ENCODE data around the gene TRIM14. TPM values are rescaled to one million over a fixed set of nuclear protein-coding genes. Genes with fewer than 3 reads are reported as not detected.

The TRIM14 gene
- total and polyA plus RNA-seq, 10 of the 15 experiments (the other 5 are each of a cell fraction or from before 2014, with no cell fraction given), result 8.6 to 53.3 (median 35.7) TPM

DNA sequence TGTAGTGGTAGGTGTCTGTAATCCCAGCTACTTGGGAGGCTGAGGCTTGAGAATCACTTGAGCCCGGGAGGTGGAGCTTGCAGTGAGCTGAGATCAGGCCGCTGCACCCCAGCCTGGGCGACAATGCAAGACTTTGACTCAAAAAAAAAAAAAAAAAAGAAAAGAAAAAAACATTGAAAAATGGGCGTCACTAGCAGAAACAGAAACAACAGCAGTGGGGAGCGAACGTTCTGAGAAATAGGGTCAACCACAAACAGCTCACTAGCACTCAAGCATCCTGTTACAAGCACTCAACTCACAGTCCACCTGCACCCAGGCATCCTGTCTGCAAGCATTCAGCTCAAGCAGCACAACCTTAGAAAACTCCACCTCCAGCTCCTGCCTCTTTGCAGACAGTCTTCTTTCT is 17.2 kb downstream of the TRIM14 start (continued):
- TF ChIP-seq, protein P1, sequence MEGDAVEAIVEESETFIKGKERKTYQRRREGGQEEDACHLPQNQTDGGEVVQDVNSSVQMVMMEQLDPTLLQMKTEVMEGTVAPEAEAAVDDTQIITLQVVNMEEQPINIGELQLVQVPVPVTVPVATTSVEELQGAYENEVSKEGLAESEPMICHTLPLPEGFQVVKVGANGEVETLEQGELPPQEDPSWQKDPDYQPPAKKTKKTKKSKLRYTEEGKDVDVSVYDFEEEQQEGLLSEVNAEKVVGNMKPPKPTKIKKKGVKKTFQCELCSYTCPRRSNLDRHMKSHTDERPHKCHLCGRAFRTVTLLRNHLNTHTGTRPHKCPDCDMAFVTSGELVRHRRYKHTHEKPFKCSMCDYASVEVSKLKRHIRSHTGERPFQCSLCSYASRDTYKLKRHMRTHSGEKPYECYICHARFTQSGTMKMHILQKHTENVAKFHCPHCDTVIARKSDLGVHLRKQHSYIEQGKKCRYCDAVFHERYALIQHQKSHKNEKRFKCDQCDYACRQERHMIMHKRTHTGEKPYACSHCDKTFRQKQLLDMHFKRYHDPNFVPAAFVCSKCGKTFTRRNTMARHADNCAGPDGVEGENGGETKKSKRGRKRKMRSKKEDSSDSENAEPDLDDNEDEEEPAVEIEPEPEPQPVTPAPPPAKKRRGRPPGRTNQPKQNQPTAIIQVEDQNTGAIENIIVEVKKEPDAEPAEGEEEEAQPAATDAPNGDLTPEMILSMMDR (IDR thresholded peaks at IDR 0.05 in 2 of 3, conservative IDR thresholded peaks at IDR 0.05 in 1 of 3; ENCODE audit: control insufficient read depth in 2 of 3, extremely low read depth in 1 of 3, insufficient read depth in 1 of 3, low read depth in 3 of 3, low read length in 3 of 3), result no peak
- peak; percentile 49; the same call in 1 of the 2 replicates for TF ChIP-seq TAF1 (IDR thresholded peaks at IDR 0.05; ENCODE audit: borderline replicate concordance, low read depth, low read length)
- TF ChIP-seq SMC3 (IDR thresholded peaks at IDR 0.05; ENCODE audit: borderline replicate concordance, low read length), result no peak
- TF ChIP-seq PAX5 (IDR thresholded peaks at IDR 0.05; ENCODE audit: borderline replicate concordance, low read depth, low read length), result peak; percentile 62; the same call in 1 of the 2 replicates
- no peak for TF ChIP-seq MYB (IDR thresholded peaks at IDR 0.05; ENCODE audit: borderline replicate concordance, low read depth, low read length)
- TF ChIP-seq, protein P2, sequence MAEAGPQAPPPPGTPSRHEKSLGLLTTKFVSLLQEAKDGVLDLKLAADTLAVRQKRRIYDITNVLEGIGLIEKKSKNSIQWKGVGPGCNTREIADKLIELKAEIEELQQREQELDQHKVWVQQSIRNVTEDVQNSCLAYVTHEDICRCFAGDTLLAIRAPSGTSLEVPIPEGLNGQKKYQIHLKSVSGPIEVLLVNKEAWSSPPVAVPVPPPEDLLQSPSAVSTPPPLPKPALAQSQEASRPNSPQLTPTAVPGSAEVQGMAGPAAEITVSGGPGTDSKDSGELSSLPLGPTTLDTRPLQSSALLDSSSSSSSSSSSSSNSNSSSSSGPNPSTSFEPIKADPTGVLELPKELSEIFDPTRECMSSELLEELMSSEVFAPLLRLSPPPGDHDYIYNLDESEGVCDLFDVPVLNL (IDR thresholded peaks at IDR 0.05; ENCODE audit: low read depth, low read length), result no peak
- no peak; the same call in 1 of the 2 replicates for TF ChIP-seq CHD2 (IDR thresholded peaks at IDR 0.05; ENCODE audit: borderline replicate concordance, low read depth, low read length)
- TF ChIP-seq BACH1 (IDR thresholded peaks at IDR 0.05; ENCODE audit: borderline replicate concordance), result peak; percentile 76; the same call in 1 of the 2 replicates
- TF ChIP-seq, protein P3, sequence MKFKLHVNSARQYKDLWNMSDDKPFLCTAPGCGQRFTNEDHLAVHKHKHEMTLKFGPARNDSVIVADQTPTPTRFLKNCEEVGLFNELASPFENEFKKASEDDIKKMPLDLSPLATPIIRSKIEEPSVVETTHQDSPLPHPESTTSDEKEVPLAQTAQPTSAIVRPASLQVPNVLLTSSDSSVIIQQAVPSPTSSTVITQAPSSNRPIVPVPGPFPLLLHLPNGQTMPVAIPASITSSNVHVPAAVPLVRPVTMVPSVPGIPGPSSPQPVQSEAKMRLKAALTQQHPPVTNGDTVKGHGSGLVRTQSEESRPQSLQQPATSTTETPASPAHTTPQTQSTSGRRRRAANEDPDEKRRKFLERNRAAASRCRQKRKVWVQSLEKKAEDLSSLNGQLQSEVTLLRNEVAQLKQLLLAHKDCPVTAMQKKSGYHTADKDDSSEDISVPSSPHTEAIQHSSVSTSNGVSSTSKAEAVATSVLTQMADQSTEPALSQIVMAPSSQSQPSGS (IDR thresholded peaks at IDR 0.05; ENCODE audit: low read length), result no peak
- TF ChIP-seq TCF7 (IDR thresholded peaks at IDR 0.05; ENCODE audit: borderline replicate concordance), result no peak; the same call in 1 of the 2 replicates
- no peak for TF ChIP-seq ASH2L (IDR thresholded peaks at IDR 0.05; ENCODE audit: borderline replicate concordance, low read depth)
- TF ChIP-seq, protein P4, sequence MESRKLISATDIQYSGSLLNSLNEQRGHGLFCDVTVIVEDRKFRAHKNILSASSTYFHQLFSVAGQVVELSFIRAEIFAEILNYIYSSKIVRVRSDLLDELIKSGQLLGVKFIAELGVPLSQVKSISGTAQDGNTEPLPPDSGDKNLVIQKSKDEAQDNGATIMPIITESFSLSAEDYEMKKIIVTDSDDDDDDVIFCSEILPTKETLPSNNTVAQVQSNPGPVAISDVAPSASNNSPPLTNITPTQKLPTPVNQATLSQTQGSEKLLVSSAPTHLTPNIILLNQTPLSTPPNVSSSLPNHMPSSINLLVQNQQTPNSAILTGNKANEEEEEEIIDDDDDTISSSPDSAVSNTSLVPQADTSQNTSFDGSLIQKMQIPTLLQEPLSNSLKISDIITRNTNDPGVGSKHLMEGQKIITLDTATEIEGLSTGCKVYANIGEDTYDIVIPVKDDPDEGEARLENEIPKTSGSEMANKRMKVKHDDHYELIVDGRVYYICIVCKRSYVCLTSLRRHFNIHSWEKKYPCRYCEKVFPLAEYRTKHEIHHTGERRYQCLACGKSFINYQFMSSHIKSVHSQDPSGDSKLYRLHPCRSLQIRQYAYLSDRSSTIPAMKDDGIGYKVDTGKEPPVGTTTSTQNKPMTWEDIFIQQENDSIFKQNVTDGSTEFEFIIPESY (IDR thresholded peaks at IDR 0.05), result no peak
- TF ChIP-seq, protein P5, sequence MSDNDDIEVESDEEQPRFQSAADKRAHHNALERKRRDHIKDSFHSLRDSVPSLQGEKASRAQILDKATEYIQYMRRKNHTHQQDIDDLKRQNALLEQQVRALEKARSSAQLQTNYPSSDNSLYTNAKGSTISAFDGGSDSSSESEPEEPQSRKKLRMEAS (IDR thresholded peaks at IDR 0.05; ENCODE audit: low read depth, low read length), result no peak
- peak; percentile 40; the same call in 1 of the 2 replicates for TF ChIP-seq YY1 (IDR thresholded peaks at IDR 0.05; ENCODE audit: low read depth, low read length)
- no peak for TF ChIP-seq BRCA1 (IDR thresholded peaks at IDR 0.05; ENCODE audit: low read depth, low read length)
- peak; percentile 88; the same call in 1 of the 2 replicates for TF ChIP-seq TCF12 (IDR thresholded peaks at IDR 0.05; ENCODE audit: low read depth, low read length)
- TF ChIP-seq, protein P6, sequence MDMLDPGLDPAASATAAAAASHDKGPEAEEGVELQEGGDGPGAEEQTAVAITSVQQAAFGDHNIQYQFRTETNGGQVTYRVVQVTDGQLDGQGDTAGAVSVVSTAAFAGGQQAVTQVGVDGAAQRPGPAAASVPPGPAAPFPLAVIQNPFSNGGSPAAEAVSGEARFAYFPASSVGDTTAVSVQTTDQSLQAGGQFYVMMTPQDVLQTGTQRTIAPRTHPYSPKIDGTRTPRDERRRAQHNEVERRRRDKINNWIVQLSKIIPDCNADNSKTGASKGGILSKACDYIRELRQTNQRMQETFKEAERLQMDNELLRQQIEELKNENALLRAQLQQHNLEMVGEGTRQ (IDR thresholded peaks at IDR 0.05; ENCODE audit: borderline replicate concordance, low read depth, low read length), result no peak
- no peak for TF ChIP-seq PAX8 (IDR thresholded peaks at IDR 0.05)
- TF ChIP-seq, protein P7, sequence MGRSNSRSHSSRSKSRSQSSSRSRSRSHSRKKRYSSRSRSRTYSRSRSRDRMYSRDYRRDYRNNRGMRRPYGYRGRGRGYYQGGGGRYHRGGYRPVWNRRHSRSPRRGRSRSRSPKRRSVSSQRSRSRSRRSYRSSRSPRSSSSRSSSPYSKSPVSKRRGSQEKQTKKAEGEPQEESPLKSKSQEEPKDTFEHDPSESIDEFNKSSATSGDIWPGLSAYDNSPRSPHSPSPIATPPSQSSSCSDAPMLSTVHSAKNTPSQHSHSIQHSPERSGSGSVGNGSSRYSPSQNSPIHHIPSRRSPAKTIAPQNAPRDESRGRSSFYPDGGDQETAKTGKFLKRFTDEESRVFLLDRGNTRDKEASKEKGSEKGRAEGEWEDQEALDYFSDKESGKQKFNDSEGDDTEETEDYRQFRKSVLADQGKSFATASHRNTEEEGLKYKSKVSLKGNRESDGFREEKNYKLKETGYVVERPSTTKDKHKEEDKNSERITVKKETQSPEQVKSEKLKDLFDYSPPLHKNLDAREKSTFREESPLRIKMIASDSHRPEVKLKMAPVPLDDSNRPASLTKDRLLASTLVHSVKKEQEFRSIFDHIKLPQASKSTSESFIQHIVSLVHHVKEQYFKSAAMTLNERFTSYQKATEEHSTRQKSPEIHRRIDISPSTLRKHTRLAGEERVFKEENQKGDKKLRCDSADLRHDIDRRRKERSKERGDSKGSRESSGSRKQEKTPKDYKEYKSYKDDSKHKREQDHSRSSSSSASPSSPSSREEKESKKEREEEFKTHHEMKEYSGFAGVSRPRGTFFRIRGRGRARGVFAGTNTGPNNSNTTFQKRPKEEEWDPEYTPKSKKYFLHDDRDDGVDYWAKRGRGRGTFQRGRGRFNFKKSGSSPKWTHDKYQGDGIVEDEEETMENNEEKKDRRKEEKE (IDR thresholded peaks at IDR 0.05), result no peak
- TF ChIP-seq HDAC6 (IDR thresholded peaks at IDR 0.05; ENCODE audit: unreplicated experiment), result no peak
